T follicular helper cell (primary cell): ENCODE data around the gene APBB2.
A peak's percentile ranks its signal among the peaks of the same experiment; 100 is the strongest.

Source experiments
- DNase-seq: peaks from one replicate; pipeline ENCODE4 v3.0.0-alpha.2; 2020; ENCODE audit warnings: low read depth
- total RNA-seq, 2 experiments: gene quantifications; one replicate each; lab custom pipeline; 2026; lab: John Stamatoyannopoulos, UW

The APBB2 gene
- 0.42 to 1.4 reads per million in 2 experiments for total RNA-seq

GRCh38 chr4:41214136-41214824, at the start of gene APBB2:
Gene APBB2, minus strand, starts transcription at chr4:41214542. Its CDS starts 181,288 bp downstream, at chr4:41033254.
- DNase-seq = peak; percentile 15

- DNase-seq = no peak
Measured at GRCh38 chr4:41262198-41262597, 47.9 kb upstream of the APBB2 start.

DNA sequence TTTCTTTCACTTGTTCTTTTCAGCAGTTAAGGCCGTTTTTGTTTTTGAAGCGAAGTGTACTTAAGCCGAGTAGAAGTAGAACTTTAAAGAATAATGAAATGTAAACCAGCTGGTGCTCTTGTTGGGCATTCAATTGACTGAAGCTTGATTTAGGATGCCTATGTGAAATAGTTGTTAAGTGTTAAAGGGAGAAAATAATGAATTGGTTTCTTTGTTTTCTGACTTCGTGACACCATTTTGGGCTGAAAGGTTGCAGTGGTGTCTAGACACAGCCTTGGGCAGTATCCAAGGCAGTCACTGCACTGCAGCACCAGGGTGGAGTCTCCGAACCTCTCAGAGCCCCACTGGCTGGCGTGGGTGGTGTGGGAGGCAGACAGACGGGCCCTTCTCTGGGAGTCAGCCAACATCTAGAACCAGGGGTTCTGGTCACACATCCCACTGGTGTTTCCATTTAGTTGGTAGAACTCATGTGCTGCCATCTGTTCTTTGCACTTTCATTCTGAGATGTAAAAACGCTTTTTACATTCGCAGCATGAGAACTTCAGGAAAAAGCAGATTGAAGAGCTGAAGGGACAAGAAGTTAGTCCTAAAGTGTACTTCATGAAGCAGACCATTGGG, 45.9 kb upstream of the APBB2 start:
- no peak for DNase-seq

- no peak for DNase-seq
Measured at GRCh38 chr4:41258783-41259182, 44.4 kb upstream of the APBB2 start.

DNA sequence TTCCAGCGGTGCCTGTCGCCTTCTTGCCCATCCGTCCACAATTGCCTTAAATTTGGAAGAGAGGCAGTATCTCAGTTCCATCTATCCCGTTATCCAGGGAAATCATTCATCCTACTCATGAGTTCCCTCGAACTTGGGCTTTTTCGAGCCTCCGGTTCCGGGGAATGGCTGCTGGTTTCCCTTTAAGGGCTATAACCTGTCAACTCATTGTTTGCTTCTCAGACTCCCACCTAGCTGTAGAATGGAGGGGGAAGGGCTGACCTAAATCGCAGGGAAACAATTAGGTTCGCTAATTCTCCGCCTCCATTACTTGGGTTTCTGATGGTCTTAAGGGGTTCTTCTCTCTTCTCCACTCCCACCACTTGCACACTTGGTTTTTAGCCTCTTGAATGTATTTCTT, 43.6 kb upstream of the APBB2 start:
- DNase-seq = no peak

DNA sequence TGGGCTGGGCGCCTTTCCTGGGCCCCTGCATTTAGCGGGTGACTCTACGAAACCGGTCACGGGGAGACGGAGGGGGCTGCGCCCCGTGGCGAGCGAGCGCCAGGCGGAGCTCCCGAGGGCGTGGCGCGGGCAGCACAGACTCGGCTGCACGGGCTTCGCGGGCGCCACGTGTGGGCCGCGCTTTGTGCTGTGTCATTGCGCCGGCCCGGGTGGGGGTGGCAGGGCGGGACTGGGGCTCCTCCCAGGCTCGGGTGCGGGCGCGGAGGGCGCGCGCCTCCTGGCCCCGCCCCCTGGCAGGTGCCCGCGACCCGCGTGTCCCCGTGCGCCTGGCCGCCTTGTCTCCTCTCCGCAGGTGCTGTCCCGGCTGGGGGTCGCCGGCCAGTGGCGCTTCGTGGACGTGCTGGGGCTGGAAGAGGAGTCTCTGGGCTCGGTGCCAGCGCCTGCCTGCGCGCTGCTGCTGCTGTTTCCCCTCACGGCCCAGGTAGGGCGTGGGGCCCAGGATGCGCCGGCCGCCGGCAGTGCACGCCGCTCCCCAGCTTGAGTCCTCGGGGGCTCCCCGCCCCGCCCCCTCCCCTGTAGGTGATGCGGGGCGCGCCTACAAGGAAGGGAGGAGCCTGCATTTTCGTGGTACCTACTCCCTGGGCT, 43.0 kb upstream of the APBB2 start:
- no peak for DNase-seq

DNA sequence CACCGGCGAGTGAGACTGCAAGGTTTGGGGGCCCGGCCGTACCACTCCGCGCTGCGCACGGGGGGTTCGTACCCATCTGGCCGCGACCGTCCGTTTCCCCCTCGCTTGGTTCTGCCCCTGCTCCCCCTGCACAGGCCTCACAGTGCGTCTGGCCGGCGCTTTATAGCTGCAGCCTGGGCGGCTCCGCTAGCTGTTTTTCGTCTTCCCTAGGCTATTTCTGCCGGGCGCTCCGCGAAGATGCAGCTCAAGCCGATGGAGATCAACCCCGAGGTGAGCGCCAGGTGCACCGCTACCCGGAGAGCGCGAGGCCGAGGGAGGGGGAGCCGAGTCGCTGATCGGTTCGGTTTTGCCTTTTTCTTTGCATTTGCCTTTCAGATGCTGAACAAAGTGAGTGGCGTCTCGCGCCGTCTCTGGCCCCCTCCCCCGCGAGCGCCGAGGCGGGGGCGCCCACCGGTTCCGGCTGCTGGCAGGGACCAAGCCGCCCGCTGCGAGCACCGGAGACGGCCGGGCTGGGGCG, 42.5 kb upstream of the APBB2 start, which contains the start of gene UCHL1:
TSS of gene UCHL1 (plus strand) at position 189 of the 517 bp plus-strand sequence. CDS start at position 238, 49 bp downstream.
- no peak for DNase-seq

DNA sequence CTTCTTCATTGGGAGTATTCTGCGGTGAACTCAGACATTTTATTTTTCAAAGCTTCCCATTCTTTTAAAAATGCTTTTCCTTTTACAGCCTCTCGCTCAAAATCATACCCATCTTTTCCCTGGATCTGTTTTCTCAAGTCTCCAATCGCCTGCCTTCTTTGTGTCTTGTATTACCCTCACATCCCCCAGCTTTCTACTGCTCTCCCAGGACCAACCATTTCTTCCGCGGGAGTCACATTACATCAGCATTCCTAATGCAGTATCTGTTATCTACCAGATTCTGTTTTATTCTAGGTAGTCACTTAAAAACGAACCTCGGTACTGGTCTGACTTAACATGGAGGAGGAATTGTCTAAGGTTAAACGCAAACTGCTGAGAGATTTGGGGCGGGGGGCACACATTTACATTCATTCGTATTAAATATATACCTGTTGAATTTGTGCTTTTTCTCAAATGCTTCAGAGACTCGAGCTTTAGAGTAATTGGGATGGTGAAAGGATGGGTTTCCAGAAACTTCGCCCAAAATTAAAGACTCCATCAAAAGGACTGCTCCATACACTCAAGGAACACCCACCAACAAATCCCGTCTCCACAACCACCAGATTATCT, 41.9 kb upstream of the APBB2 start:
- no peak for DNase-seq

- no peak for DNase-seq
Measured at GRCh38 chr4:41245983-41246382, 31.6 kb upstream of the APBB2 start.

GRCh38 chr4:41241919-41242318, 27.6 kb upstream of the APBB2 start:
- no peak for DNase-seq

DNA sequence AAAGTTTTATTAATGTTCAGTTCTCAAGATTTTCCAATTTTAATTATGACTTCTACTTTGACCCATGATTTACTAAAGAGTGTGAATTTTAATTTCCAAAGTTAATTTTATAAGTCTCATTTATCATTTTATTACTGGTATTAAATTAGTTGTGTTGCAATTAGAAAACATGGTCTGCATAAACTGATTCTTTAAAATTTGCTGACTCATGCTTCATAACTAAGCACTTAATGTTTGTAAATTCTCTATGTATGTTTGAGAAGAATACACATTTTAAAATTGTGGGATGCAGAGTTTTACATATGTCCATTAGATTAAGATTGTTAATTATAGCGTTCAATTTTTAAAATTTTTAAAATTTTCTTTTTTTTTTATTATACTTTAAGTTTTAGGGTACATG, 22.2 kb upstream of the APBB2 start:
- DNase-seq = no peak

DNA sequence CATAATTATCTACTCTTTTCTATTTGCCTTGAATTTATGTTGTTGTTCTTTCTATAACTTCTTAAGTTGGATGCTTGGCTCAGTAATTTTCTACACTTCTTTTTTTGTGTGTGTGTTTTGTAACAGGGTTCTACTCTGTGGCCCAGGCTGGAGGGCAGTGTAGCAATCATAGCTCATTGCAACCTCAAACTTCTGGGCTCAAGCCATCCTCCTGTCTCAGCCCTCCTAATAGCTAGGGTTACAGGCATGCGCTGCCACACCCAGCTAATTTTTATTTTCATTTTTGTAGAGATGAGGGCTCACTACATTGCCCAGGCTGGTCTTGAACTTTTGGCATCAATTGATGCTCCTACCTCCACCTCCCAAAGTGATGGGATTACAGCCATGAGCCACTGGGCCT, 21.7 kb upstream of the APBB2 start:
- no peak for DNase-seq

DNA sequence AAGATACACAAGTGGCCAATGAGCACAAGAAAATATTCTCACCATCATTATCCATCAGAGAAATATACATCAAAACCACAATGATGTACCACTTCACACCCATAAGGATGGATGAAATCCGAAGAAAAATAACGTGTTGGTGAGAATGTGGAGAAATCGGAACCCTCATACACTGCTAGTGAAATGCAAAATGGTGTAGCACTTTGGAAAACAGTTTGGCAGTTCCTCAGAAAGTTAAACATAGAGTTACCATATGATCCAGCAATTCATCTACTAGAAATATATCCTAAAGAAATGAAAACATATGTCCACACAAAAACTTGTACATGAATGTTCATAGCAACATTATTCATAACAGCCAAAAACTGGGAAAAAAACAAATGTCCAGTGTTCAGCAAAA, 18.5 kb upstream of the APBB2 start:
- DNase-seq = no peak

GRCh38 chr4:41232406-41232805, 18.1 kb upstream of the APBB2 start:
- no peak for DNase-seq

DNA sequence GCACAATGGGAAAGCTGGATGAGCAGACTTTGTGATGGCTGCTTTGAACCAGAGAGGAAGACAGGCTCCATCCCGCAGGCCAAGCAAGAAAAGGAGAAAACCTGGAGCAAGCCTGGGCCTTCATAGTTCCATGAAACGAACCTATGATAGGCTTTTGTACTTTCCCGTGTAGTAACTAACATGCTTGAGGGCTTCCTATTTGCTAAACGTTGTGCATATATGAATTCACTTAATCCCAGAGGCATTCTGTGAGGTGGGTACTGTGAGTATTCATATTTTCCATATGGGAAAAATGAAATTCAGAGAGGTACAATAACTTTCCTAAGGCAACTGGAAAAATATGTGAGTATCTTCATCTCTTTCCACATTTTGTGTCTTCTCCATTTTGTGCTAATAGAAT, 13.6 kb upstream of the APBB2 start:
- no peak for DNase-seq

DNA sequence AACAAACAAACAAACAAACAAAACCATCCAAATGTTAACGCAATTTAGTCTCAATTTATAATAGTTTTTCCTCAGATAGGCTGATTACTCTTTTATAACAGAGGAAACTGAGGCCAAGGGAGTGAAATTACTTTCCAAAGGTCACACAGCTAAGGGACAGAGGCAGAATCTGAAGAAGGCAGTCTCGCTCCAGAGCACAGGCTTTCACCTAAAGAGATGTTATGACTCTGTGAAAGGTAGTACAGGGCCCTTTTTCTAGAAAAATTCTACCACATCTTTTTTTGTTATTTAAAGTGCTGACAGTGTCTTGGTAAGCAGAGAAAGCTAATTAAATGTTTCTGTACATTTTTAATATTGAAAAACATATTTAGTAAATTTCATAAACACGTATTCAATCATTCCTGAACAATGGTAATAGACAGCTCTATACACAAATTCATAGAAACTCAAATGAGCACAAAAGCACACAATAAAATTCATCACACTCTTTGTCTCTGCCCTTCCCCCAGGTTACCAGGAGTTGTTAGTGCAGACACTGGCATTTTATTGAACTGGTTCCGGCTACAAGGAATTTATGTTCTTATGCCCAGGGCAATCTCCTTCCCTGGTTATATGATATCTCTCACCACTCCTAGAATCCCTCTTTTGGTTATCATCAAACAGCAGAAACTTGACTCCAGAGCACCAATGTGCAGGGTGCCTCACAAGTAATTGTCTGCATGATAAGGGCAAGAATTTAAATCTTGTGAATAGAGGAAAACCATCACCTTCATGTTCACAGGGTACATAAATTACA, 7.7 kb upstream of the APBB2 start:
- no peak for DNase-seq

- DNase-seq = no peak
Measured at GRCh38 chr4:41219421-41219950, 5.1 kb upstream of the APBB2 start.

DNA sequence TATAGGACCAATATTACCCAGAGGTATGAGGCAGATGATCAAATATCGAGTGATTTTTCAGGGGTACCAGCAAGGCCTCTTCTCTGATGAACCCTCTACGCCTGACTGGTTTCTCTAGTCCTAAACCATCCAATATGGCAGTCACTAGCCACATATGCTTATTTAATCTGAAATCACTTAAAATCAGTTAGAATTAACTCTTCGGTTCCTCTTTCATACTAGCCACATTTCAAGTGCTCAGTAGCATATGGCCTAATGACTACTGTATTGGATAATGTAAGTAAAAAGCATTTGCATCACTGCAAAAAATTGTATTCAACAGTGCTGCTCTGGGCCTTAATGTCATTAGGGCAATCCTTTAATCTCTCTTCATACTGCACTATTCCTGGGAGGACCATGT, 4.4 kb upstream of the APBB2 start:
- no peak for DNase-seq

DNA sequence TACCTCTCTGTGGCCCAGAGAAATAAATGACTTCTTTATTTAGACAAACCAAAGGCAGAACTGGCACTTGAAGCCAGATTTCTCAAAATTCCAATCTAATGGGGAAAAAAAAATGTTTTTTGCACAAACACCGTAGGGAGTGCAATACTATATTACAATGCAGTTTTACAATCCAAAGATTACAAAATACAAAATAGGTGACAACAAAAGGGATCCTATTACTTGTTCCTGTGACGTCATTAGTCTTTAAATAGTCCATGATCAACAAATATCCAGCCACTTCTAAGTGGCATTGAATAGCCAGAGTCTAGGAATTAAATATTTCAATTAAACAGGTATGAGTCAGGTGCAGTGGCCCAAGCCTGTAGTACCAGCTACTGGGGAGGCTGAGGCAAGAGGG, 3.0 kb upstream of the APBB2 start:
- DNase-seq = no peak

GRCh38 chr4:41217020-41217333, 2.6 kb upstream of the APBB2 start:
- DNase-seq = no peak

DNA sequence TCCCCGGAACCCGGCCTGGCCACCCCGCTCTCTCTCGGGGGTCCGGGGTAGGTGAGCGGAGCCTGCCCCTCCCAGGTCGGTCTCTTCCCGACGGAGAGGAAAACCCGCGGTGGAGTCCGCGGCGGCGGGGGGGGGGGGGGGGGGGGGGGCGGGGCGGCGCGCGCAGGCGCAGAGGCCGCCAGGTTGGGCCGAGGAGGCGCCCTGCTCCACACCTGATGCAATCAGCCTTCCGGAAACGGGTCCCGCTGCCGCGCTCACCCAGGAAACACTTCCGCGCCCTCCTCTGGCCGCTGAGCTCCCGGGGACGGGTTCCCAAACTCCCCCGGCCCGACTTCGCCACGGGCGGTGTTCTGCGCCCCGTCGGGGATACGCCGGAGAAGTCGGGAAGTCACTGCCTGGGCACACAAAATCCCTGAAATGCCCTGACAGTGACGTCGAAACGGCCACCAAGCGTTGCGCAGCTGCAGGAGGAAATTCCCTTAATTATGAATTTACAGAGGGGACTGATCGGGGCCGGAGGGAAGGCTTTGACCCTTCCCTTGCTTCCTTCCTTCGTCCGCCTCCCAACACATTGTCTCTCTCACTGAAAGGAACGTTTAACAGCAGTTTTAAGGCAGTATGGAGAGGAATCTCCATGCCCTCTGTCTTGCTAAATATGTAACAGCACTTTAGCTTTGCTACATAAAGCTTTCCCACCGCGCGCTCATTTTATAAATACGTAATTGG, 2.1 kb upstream of the APBB2 start:
- DNase-seq = peak; percentile 22
